GM18951 (cell line): ENCODE data around the gene BPIFA1.

Experiments
- POLR2A ChIP-seq: IDR thresholded peaks from 4 replicates; pipeline ENCODE4 v1.6.1; 2011; ENCODE audit warnings: mild to moderate bottlenecking; ENCODE audit not compliant: insufficient read length, insufficient read depth; ENCODE audit errors: extremely low read depth
- in situ Hi-C: fragments of 300-500 bp; cut with MboI; formaldehyde crosslinking; loops from one replicate; pipeline ENCODE4 v1.12.0; 2022; ENCODE audit warnings: low sequenced_read_pairs, mixed read lengths, inconsistent platforms; ENCODE audit not compliant: unreplicated experiment

Gene BPIFA1

DNA sequence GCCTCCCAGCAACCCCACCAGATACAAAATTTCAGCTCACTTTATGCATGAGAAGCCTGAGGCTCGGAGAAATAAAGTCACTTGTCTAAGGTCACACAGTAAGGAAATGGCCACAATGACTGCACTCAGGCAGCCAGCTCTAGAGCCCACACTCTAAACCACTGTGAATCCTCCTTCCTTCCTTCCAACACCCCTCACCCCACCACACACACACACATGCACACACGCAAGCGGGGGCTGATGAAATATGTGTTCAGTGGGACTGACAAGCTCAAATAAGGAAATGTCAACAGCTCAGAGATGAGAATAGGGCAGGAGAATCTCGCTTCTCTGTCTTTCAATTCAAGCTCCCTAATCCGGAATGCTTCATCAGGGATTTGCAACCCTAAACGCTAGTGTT lies 6.0 kb upstream of the BPIFA1 start:
- no peak for TF ChIP-seq POLR2A
- in situ Hi-C loops, result no loop called here

- no peak for TF ChIP-seq POLR2A
- in situ Hi-C loops, result no loop called here
Observed at GRCh38 chr20:33231237-33231636, 4.6 kb upstream of the BPIFA1 start.

DNA sequence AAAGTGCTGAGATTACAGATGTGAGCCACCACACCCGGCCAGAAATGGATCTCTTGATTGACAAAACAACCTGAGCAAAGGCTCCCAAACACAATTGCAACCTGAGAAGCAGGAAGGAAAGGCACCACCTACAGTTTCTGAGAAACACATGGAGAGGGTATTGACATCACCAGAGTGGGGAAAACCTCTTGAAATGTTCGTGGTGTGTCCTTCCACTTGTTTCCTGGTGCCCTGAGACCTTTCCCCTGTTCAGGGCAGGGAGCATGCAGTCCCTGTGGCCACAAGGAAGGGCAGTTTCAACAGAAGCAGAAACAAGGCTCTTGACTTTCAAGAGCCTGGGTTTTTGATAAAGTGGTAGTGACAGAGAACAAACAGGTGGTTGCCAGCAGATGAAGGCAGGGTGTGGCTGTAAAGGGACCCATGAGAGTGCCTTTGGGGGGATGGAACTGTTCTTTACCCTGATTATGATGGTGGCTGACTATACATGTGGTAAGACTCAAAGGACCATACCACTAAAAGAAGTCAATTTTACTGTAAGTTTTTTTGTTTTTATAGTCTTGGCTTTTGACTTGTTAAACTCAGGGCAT lies 3.2 kb upstream of the BPIFA1 start:
- no peak for TF ChIP-seq POLR2A
- in situ Hi-C loops, result no loop called here

GRCh38 chr20:33233129-33233774 lies 2.5 kb upstream of the BPIFA1 start:
- no peak for TF ChIP-seq POLR2A
- in situ Hi-C loops, result no loop called here

GRCh38 chr20:33234050-33234449 lies 1.7 kb upstream of the BPIFA1 start:
- in situ Hi-C loops, result no loop called here
- no peak for TF ChIP-seq POLR2A

GRCh38 chr20:33236351-33236750 lies 555 bp downstream of the BPIFA1 start:
- in situ Hi-C loops, result no loop called here
- TF ChIP-seq POLR2A, result no peak

- in situ Hi-C loops, result no loop called here
- no peak for TF ChIP-seq POLR2A
Observed at GRCh38 chr20:33237989-33238388, 2.2 kb downstream of the BPIFA1 start.

GRCh38 chr20:33239418-33239817 lies 3.6 kb downstream of the BPIFA1 start:
- in situ Hi-C loops, result no loop called here
- TF ChIP-seq POLR2A, result no peak

GRCh38 chr20:33239979-33240736 lies 4.4 kb downstream of the BPIFA1 start:
- in situ Hi-C loops, result no loop called here
- no peak for TF ChIP-seq POLR2A

- TF ChIP-seq POLR2A, result no peak
- in situ Hi-C loops, result no loop called here
Observed at GRCh38 chr20:33240923-33241322, 5.1 kb downstream of the BPIFA1 start.

- in situ Hi-C loops, result no loop called here
- TF ChIP-seq POLR2A, result no peak
Observed at GRCh38 chr20:33242319-33243100, 6.7 kb downstream of the BPIFA1 start.

DNA sequence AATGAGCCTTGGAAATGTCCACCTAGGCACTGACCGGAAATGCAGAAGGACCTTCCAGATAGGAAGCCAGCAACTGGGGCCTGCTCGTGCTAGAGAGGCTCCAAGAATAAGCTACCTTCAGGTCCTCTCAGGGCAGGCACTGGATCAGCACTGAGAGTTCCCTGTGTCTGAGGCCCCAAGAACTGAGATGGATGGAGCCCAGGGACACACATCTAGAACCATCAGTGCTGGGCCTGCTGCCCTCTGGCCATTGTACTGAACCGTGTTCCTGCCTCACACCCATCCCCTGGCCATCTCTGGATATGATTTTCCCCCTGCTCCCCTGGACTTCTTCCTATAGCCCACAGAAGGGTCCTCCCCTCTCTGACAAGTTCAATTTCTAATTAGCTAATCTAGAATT lies 10.3 kb downstream of the BPIFA1 start:
- TF ChIP-seq POLR2A, result no peak

GRCh38 chr20:33249456-33249855 lies 13.7 kb downstream of the BPIFA1 start:
- no peak for TF ChIP-seq POLR2A
- in situ Hi-C loops, result no loop called here

More for the DNA sequence above, 10.3 kb downstream of the BPIFA1 start:
- in situ Hi-C loops, result no loop called here
